A549 (cell line): ENCODE data around the gene DGKH. TPM values are rescaled to one million over a fixed set of nuclear protein-coding genes. Genes with fewer than 3 reads are reported as not detected.

ENCODE experiments used
- ATAC-seq, 2 experiments: fragments of 200-7000 bp in 1 of 2; fragments of >200 bp in 1 of 2; cut with Nextera tagmentation in 1 of 2; cut with Tn5 transposase in 1 of 2; 3 replicates each; pipeline versions ENCODE4 v1.8.0 to v1.9.1; 2018 to 2020; ENCODE audit warnings: mild to moderate bottlenecking in 1 of 2, moderate library complexity in 1 of 2
- CTCF ChIA-PET: fragments of 300-600 bp; sonication (Branson Sonifier 250); formaldehyde crosslinking; extraction: SDS; loops from one replicate; lab custom pipeline; 2021; ENCODE audit warnings: antibody characterized with exemption, inconsistent platforms; lab: Yijun Ruan, JAX
- POLR2A ChIA-PET: fragments of 350-600 bp; formaldehyde crosslinking; extraction: SDS; loops from one replicate; lab custom pipeline; 2021; ENCODE audit warnings: antibody characterized with exemption, inconsistent platforms; lab: Yijun Ruan, JAX
- DNase-seq, 2 experiments: peaks; one replicate each; pipeline versions ENCODE4 v3.0.0 to v3.0.0-alpha.2; 2011 to 2016; ENCODE audit warnings: low read depth in 1 of 2, low spot score in 1 of 2
- FAIRE-seq: peaks from 2 replicates; lab custom pipeline; 2011; peaks lifted over from hg19 to GRCh38; lab: Jason Lieb, UNC
- H3K27ac ChIP-seq, 2 experiments: fragments of >200 bp; sonication (Bioruptor Twin); formaldehyde crosslinking; 3 replicates each; pipeline ENCODE4 v1.5.1; 2016 to 2017
- H3K4me1 ChIP-seq: fragments of >200 bp; sonication (Bioruptor Twin); formaldehyde crosslinking; 3 replicates; pipeline ENCODE4 v1.6.1; 2016
- H3K4me2 ChIP-seq: fragments of >200 bp; sonication (Bioruptor Twin); formaldehyde crosslinking; 3 replicates; pipeline ENCODE4 v1.6.1; 2016
- H3K4me3 ChIP-seq: fragments of >200 bp; sonication (Bioruptor Twin); formaldehyde crosslinking; 3 replicates; pipeline ENCODE4 v1.5.1; 2016
- H3K9me3 ChIP-seq: fragments of >200 bp; sonication (Bioruptor Twin); formaldehyde crosslinking; 3 replicates; pipeline ENCODE4 v1.6.1; 2016
- CEBPB ChIP-seq, 2 experiments: fragments of >200 bp in 1 of 2; sonication (Bioruptor Twin) in 1 of 2; formaldehyde crosslinking in 1 of 2; IDR thresholded peaks; 2 replicates each; pipeline ENCODE4 v1.6.1; 2012 to 2016
- CTCF ChIP-seq: fragments of >200 bp; sonication (Bioruptor Twin); formaldehyde crosslinking; IDR thresholded peaks from 3 replicates; pipeline ENCODE4 v1.5.1; 2016
- EHMT2 ChIP-seq: fragments of 200-600 bp; sonication (generic); IDR thresholded peaks from 2 replicates; pipeline ENCODE4 v1.6.1; 2016; ENCODE audit warnings: antibody characterized with exemption, low read depth, mild to moderate bottlenecking, moderate library complexity
- FOSB ChIP-seq: fragments of 250-450 bp; sonication (Bioruptor Pico); IDR thresholded peaks from 2 replicates; pipeline ENCODE4 v1.5.0; 2020; ENCODE audit warnings: mild to moderate bottlenecking, moderate library complexity
- HMGXB4 ChIP-seq: fragments of 250-450 bp; sonication (Bioruptor Pico); IDR thresholded peaks from 2 replicates; pipeline ENCODE4 v1.5.0; 2021; ENCODE audit warnings: mild to moderate bottlenecking, moderate library complexity, borderline replicate concordance
- HOXB13 ChIP-seq: fragments of 250-450 bp; sonication (Bioruptor Pico); IDR thresholded peaks from 2 replicates; pipeline ENCODE4 v1.5.0; 2020; ENCODE audit warnings: low read depth, mild to moderate bottlenecking, moderate library complexity
- HOXB5 ChIP-seq: fragments of 250-450 bp; sonication (Bioruptor Pico); IDR thresholded peaks from 2 replicates; pipeline ENCODE4 v1.5.0; 2020; ENCODE audit warnings: mild to moderate bottlenecking, moderate library complexity
- JUNB ChIP-seq: fragments of >200 bp; sonication (Bioruptor Twin); formaldehyde crosslinking; IDR thresholded peaks from 2 replicates; pipeline ENCODE4 v1.6.1; 2016
- KDM1A ChIP-seq: fragments of 200-600 bp; sonication (generic); IDR thresholded peaks from 2 replicates; pipeline ENCODE4 v1.6.1; 2016; ENCODE audit warnings: low read depth, mild to moderate bottlenecking
- MAFK ChIP-seq: fragments of 450-650 bp; IDR thresholded peaks from 2 replicates; pipeline ENCODE4 v1.6.1; 2014; ENCODE audit not compliant: partially characterized antibody
- NFE2L2 ChIP-seq: fragments of 150-350 bp; conservative IDR thresholded peaks from 2 replicates; pipeline ENCODE4 v1.6.1; 2014; ENCODE audit warnings: low read length
- NPAS2 ChIP-seq: fragments of 250-450 bp; sonication (Bioruptor Pico); IDR thresholded peaks from 2 replicates; pipeline ENCODE4 v1.8.0; 2022; ENCODE audit warnings: mild to moderate bottlenecking, moderate library complexity, borderline replicate concordance
- NR3C1 ChIP-seq: fragments of >200 bp; sonication (Bioruptor Twin); formaldehyde crosslinking; IDR thresholded peaks from 3 replicates; pipeline ENCODE4 v1.6.1; 2017
- POLR2AphosphoS2 ChIP-seq: conservative IDR thresholded peaks from 2 replicates; pipeline ENCODE4 v1.6.1; 2012; ENCODE audit warnings: low read length, improper control_type of control experiment, inconsistent platforms
- RAD21 ChIP-seq, 2 experiments: fragments of >200 bp in 1 of 2; sonication (Bioruptor Twin) in 1 of 2; formaldehyde crosslinking in 1 of 2; IDR thresholded peaks in 1 of 2; conservative IDR thresholded peaks in 1 of 2; 2 replicates in 1 of 2; 3 replicates in 1 of 2; pipeline ENCODE4 v1.6.1; 2012 to 2018; ENCODE audit warnings: inconsistent platforms in 1 of 2
- RCOR1 ChIP-seq: fragments of 150-350 bp; IDR thresholded peaks from 2 replicates; pipeline ENCODE4 v1.6.1; 2014; ENCODE audit warnings: antibody characterized with exemption, low read length, low read depth
- RFX5 ChIP-seq: fragments of 450-650 bp; IDR thresholded peaks from 2 replicates; pipeline ENCODE4 v1.7.1; 2014; ENCODE audit warnings: antibody characterized with exemption, mild to moderate bottlenecking, moderate library complexity
- SREBF2 ChIP-seq: fragments of 450-650 bp; IDR thresholded peaks from 2 replicates; pipeline ENCODE4 v1.6.1; 2014; ENCODE audit warnings: mild to moderate bottlenecking, moderate library complexity
- TP53 ChIP-seq: fragments of 250-450 bp; sonication (Bioruptor Pico); IDR thresholded peaks from 2 replicates; pipeline ENCODE4 v1.5.0; 2021; ENCODE audit warnings: mild to moderate bottlenecking, moderate library complexity
- ZFP36 ChIP-seq: fragments of 450-650 bp; IDR thresholded peaks from 2 replicates; pipeline ENCODE4 v1.6.1; 2014; ENCODE audit warnings: borderline replicate concordance; ENCODE audit not compliant: partially characterized antibody
- ZNF302 ChIP-seq: fragments of 250-450 bp; sonication (Bioruptor Pico); IDR thresholded peaks from 2 replicates; pipeline ENCODE4 v1.9.0; 2021; ENCODE audit warnings: inconsistent platforms, mild to moderate bottlenecking, moderate library complexity
- WGBS: methylation state at CpG from one replicate; pipeline ENCODE4 v1.1.6; 2017; ENCODE audit errors: missing lambda C conversion rate; 5-methylcytosine and 5-hydroxymethylcytosine counted together
- polyA plus RNA-seq, 4 experiments: library from polyadenylated mRNA; depleted of rRNA in 3 of 4; stranded (reverse); fragments of >200 nt; fragmentation: RNase III in 1 of 4; extraction: RNeasy Plus Mini Kit Qiagen cat#74134 plus additional on column Dnase treatment in 1 of 4; gene quantifications; 2 replicates in 3 of 4; 3 replicates in 1 of 4; pipeline ENCODE4 v1.2.3, GENCODE V29; 2011 to 2017
- TF ChIP-seq, protein P1 (sequence below): fragments of >200 bp; sonication (Bioruptor Twin); formaldehyde crosslinking; IDR thresholded peaks from 2 replicates; pipeline ENCODE4 v1.6.1; 2016
- TF ChIP-seq, protein P2 (sequence below): IDR thresholded peaks from 2 replicates; pipeline ENCODE4 v1.6.1; 2012
- TF ChIP-seq, protein P3 (sequence below): fragments of 250-450 bp; sonication (Bioruptor Pico); IDR thresholded peaks from 2 replicates; pipeline ENCODE4 v1.5.0; 2020; ENCODE audit warnings: low read depth, mild to moderate bottlenecking, moderate library complexity
- TF ChIP-seq, protein P4 (sequence below): IDR thresholded peaks from 2 replicates; pipeline ENCODE4 v1.6.1; 2012

DGKH gene
- polyA plus RNA-seq, 2 of the 4 experiments (the other 2 are of a cell fraction): 3.8 to 6.7 TPM

DNA sequence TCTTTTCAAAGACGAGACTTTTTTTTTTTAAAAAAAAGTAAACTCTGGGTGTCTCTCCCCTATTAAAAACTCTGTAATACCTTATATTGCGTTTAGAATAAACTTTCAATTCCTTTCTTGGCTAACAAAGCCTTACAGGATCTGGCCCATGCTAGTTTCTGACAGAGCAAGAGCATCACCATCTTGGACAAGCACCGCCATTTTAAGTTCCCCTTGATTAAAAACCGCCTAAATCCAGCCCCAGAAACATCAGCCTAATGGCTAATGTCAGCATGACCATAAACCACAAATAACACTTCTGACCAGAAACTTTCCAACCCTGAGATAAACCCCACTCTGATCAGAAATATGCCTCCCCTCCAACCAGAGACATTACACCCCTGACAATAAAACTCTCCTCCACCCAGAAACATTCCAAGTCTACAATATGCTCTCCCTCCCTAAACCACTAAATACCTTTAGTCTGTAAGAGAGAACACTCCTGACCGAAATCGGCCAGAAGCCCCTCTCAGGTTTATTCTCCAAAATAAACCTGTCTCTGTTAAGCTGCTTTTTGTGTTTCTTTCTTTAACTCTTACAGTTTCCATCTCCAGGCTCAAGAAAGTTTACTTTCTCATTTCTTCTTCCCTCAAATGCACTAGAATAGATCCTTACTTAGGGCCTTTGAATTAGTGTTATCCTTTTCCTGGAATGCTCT, 221.9 kb downstream of the DGKH start:
- Histone ChIP-seq H3K4me3 (no peak overlapping the region), H3K4me1 (peaks cover 12% of the 10 kb centered on the region; the same call in 2 of the 3 replicates), H3K4me2 (peak overlapping the region; percentile 94), H3K27ac (peak overlapping the region in 1 of 2 experiments; percentile 99; a peak in 4 of 6 replicates), H3K9me3 (no peaks in the 10 kb centered on the region)
- POLR2A ChIA-PET: no interaction called here
- WGBS: 94% methylated on average over 6 of the region's 6 CpGs
- FAIRE-seq: no peak
- CTCF ChIA-PET: interaction anchor here (0.7 kb wide), 1 partner anchor 121 kb away, joined by 3 read pairs; no protein-coding TSS in a partner anchor
- no peak for DNase-seq
- TF ChIP-seq, protein P1, sequence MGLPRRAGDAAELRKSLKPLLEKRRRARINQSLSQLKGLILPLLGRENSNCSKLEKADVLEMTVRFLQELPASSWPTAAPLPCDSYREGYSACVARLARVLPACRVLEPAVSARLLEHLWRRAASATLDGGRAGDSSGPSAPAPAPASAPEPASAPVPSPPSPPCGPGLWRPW: no peak
- TF ChIP-seq HMGXB4 (CRISPR knock-in tag) (no peak), NFE2L2 (no peak), TP53 (no peak), ZFP36 (no peak), RAD21 (conservative IDR thresholded peaks at IDR 0.05 in 1 of 2, IDR thresholded peaks at IDR 0.05 in 1 of 2) (no peak), POLR2AphosphoS2 (no peak), CEBPB (IDR thresholded peaks at IDR 0.05) (no peak), NPAS2 (CRISPR knock-in tag) (no peak), SREBF2 (no peak), NR3C1 (no peak), RCOR1 (no peak), ZNF302 (CRISPR knock-in tag) (no peak), JUNB (no peak), CTCF (no peak)
- TF ChIP-seq, protein P2, sequence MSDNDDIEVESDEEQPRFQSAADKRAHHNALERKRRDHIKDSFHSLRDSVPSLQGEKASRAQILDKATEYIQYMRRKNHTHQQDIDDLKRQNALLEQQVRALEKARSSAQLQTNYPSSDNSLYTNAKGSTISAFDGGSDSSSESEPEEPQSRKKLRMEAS: no peak
- TF ChIP-seq, protein P3, sequence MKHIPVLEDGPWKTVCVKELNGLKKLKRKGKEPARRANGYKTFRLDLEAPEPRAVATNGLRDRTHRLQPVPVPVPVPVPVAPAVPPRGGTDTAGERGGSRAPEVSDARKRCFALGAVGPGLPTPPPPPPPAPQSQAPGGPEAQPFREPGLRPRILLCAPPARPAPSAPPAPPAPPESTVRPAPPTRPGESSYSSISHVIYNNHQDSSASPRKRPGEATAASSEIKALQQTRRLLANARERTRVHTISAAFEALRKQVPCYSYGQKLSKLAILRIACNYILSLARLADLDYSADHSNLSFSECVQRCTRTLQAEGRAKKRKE: no peak
- TF ChIP-seq, protein P4, sequence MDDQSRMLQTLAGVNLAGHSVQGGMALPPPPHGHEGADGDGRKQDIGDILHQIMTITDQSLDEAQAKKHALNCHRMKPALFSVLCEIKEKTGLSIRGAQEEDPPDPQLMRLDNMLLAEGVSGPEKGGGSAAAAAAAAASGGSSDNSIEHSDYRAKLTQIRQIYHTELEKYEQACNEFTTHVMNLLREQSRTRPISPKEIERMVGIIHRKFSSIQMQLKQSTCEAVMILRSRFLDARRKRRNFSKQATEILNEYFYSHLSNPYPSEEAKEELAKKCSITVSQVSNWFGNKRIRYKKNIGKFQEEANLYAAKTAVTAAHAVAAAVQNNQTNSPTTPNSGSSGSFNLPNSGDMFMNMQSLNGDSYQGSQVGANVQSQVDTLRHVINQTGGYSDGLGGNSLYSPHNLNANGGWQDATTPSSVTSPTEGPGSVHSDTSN: no peak
- no peak for ATAC-seq

DNA sequence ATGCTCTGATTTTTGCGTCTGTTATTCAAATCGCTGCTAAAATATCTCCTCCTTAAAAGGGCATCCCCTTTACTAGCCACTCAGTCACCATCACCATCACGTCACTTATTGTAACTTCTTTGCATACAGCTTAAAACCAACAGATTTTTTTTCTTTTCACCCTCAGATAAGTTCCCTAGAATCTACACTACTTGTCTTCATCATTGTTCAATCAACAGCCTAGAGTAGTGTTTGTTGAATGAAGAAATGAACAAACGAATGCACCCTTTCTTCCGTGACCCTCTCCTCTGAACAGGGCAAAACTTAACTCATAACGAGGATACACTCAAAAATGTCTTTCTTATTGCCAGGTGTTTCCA, 222.4 kb downstream of the DGKH start:
- no peak for FAIRE-seq
- Histone ChIP-seq H3K4me3 (peak overlapping the region; percentile 86), H3K27ac (peak overlapping the region; percentile 87 to 99), H3K4me1 (peaks cover 12% of the 10 kb centered on the region; the same call in 2 of the 3 replicates), H3K9me3 (no peaks in the 10 kb centered on the region), H3K4me2 (peak overlapping the region; percentile 94)
- TF ChIP-seq HOXB5 (CRISPR knock-in tag) (no peak), FOSB (CRISPR knock-in tag) (no peak), HOXB13 (CRISPR knock-in tag) (no peak), KDM1A (no peak), RFX5 (no peak), EHMT2 (no peak), MAFK (no peak)
- WGBS: 90% methylated on average over 6 of the region's 6 CpGs
- ChIA-PET POLR2A (interaction anchor here (0.5 to 1.2 kb wide), 3 partner anchors 23 to 1262 kb away, joined by 3 to 4 read pairs (median 3); no protein-coding TSS in a partner anchor), CTCF (interaction anchor here (0.7 to 1.4 kb wide), 3 partner anchors 15 to 121 kb away, joined by 3 read pairs; no protein-coding TSS in a partner anchor)
- no peak for DNase-seq
- no peak for ATAC-seq
